ENCODE measurements around the gene ZFHX2. TPM values are rescaled to one million over a fixed set of nuclear protein-coding genes. Genes with fewer than 3 reads are reported as not detected.

Gene ZFHX2
- total and polyA plus RNA-seq, 2 of the 13 experiments (the other 11 are each of a cell fraction or from before 2014, with no cell fraction given): 0.17 to 0.44 TPM

- TF ChIP-seq CTCF (CRISPR knock-in tag; IDR thresholded peaks at IDR 0.05) (peak; percentile 38; the same call in 1 of the 2 replicates), CCAR2 (optimal IDR thresholded peaks at IDR 0.05; ENCODE audit: low read depth, low read length) (peak; percentile 59), SRY (CRISPR knock-in tag; IDR thresholded peaks at IDR 0.05) (0 out of 2 replicates have a peak, but pooled peaks have one; percentile 0), ZNF83 (CRISPR knock-in tag; IDR thresholded peaks at IDR 0.05; ENCODE audit: borderline replicate concordance) (0 out of 2 replicates have a peak, but pooled peaks have one; percentile 69), ZNF350 (CRISPR knock-in tag; IDR thresholded peaks at IDR 0.05; ENCODE audit: borderline replicate concordance, low read depth) (peak; percentile 61; the same call in 1 of the 2 replicates), ZNF749 (CRISPR knock-in tag; IDR thresholded peaks at IDR 0.05; ENCODE audit: borderline replicate concordance) (no peak), KDM2A (CRISPR knock-in tag; IDR thresholded peaks at IDR 0.05; ENCODE audit: borderline replicate concordance, low read depth) (peak; percentile 26; the same call in 1 of the 2 replicates), GTF2F1 (IDR thresholded peaks at IDR 0.05; ENCODE audit: low read length) (no peak), RARG (CRISPR knock-in tag; IDR thresholded peaks at IDR 0.05; ENCODE audit: low read depth) (no peak), HBP1 (CRISPR knock-in tag; IDR thresholded peaks at IDR 0.05; ENCODE audit: low read depth) (no peak), NRL (CRISPR knock-in tag; IDR thresholded peaks at IDR 0.05; ENCODE audit: borderline replicate concordance) (peak; percentile 64; the same call in 1 of the 2 replicates), SAP130 (CRISPR knock-in tag; IDR thresholded peaks at IDR 0.05; ENCODE audit: low read depth) (peak; percentile 33; the same call in 1 of the 2 replicates), FOXO4 (CRISPR knock-in tag; conservative IDR thresholded peaks at IDR 0.05) (no peak), PRPF4 (IDR thresholded peaks at IDR 0.05; ENCODE audit: low read depth, low read length, poor library complexity, severe bottlenecking) (peak; percentile 5), MXD3 (CRISPR knock-in tag; IDR thresholded peaks at IDR 0.05) (peak; percentile 33; the same call in 1 of the 2 replicates), ZNF280B (CRISPR knock-in tag; IDR thresholded peaks at IDR 0.05; ENCODE audit: borderline replicate concordance) (0 out of 2 replicates have a peak, but pooled peaks have one; percentile 47), IRF2 (CRISPR knock-in tag; IDR thresholded peaks at IDR 0.05) (0 out of 2 replicates have a peak, but pooled peaks have one; percentile 21), RFX1 (IDR thresholded peaks at IDR 0.05) (peak; percentile 23; the same call in 1 of the 2 replicates), TEAD3 (CRISPR knock-in tag; optimal IDR thresholded peaks at IDR 0.05; ENCODE audit: borderline replicate concordance) (peak; percentile 31), ZNF512 (CRISPR knock-in tag; IDR thresholded peaks at IDR 0.05) (peak; percentile 93; the same call in 1 of the 2 replicates)
Measured at GRCh38 chr14:23569443-23570151, 18.0 kb upstream of the ZFHX2 start (continued).

Measured in HepG2 (cell line).